ENCODE data around the gene SLC25A27.
A peak's percentile ranks its signal among the peaks of the same experiment; 100 is the strongest.
"Not testable (repeated sequence)": the region's sequence is repeated elsewhere in the genome, so short reads cannot be mapped to it uniquely, and the experiment has no call there.

SLC25A27 gene, protein sequence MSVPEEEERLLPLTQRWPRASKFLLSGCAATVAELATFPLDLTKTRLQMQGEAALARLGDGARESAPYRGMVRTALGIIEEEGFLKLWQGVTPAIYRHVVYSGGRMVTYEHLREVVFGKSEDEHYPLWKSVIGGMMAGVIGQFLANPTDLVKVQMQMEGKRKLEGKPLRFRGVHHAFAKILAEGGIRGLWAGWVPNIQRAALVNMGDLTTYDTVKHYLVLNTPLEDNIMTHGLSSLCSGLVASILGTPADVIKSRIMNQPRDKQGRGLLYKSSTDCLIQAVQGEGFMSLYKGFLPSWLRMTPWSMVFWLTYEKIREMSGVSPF

DNA sequence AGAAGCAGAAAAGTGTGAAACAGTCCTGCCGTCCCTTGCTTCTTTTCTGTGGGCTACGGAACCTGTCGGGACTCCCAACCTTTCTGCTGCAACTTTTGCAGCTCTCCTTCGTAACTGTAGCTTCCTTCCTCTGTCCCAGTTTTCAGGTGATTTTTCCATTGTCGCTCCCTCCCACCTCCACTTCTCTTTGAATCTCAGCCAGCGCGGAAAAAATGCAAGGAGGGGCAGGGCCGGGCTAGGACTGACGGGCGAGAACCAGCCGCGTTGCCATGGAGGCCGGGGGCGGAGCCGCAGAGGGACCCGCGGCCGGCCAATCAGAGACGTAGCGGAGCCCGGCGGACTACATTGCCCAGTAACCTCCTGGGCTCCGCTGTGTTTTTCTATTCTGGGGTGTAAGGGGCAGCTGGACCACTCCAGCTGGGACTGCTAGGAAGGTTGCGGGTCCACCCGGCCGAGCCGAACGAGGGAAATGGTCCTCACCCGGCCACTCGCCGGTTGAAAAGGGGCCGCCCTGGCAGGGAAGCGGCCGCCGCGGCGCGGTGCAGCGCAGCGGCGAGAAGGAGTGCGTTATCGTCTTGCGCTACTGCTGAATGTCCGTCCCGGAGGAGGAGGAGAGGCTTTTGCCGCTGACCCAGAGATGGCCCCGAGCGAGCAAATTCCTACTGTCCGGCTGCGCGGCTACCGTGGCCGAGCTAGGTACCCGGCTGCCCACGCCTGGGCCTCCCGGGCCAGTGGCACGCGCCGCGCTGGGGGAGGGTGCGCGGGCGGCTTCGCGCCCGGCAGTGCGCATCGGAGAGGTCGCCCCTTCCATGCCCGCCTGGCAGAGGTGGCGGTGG, at the start of gene SLC25A27, which contains the start of gene CYP39A1:
Gene SLC25A27, plus strand, starts transcription at position 373 of the 836 bp plus-strand sequence. Its CDS starts 218 bp downstream, at position 591.
Gene CYP39A1, minus strand, starts transcription at position 216 of the 836 bp plus-strand sequence. CDS start 236 bp downstream, outside the sequence.
- peak; percentile 83 for DNase-seq

GRCh38 chr6:46605091-46605797, 47.5 kb upstream of the SLC25A27 start:
- no peak for DNase-seq

- no peak for DNase-seq
These were observed 46.4 kb upstream of the SLC25A27 start for GRCh38 chr6:46606338-46606737.

- no peak for DNase-seq
These were observed 41.8 kb upstream of the SLC25A27 start for GRCh38 chr6:46610862-46611553.

GRCh38 chr6:46612645-46613044, 40.1 kb upstream of the SLC25A27 start:
- DNase-seq, result no peak

- no peak for DNase-seq
These were observed 34.0 kb upstream of the SLC25A27 start for GRCh38 chr6:46618726-46619125.

- peak; percentile 58 for DNase-seq
These were observed 26.4 kb upstream of the SLC25A27 start for GRCh38 chr6:46626228-46626909.

DNA sequence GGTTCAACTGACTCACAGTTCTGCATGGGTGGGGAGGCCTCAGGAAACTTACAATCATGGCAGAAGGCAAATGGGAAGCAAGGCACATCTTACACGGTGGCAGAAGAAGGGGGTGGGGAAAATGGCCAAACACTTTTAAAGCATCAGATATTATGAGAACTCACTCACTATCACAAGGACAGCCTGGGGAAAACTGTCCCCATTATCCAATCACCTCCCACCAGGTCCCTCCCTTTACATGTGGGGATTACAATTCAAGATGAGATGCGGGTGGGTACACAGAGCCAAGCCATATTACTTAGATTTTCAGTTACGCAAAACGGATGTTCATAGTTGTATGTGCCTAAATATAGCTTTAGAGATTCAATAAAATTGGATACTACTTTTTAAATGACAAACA, 25.8 kb upstream of the SLC25A27 start:
- no peak for DNase-seq

GRCh38 chr6:46628498-46628897, 24.3 kb upstream of the SLC25A27 start:
- DNase-seq, result no peak

- no peak for DNase-seq
These were observed 23.8 kb upstream of the SLC25A27 start for GRCh38 chr6:46628976-46629375.

DNA sequence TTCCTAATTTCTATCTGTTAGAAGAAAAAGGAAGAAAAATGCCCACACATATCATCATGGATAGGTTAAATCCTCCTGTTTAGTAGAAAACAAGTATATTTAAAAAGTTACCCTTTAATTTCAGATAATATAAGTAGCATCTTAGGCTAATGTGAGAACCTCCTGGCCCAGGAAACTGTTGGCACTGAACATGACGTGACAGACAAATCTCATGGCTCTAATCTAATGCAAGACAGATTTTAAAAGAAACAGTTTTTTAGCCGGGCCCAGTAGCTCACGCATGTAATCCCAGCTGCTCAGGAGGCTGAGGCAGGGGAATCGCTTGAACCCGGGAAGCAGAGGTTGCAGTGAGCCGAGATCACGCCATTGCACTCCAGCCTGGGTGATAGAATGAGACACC, 23.1 kb upstream of the SLC25A27 start:
- DNase-seq, result no peak

- no peak for DNase-seq
These were observed 20.7 kb upstream of the SLC25A27 start for GRCh38 chr6:46632053-46632452.

- no peak for DNase-seq
These were observed 17.3 kb upstream of the SLC25A27 start for GRCh38 chr6:46635462-46635861.

DNA sequence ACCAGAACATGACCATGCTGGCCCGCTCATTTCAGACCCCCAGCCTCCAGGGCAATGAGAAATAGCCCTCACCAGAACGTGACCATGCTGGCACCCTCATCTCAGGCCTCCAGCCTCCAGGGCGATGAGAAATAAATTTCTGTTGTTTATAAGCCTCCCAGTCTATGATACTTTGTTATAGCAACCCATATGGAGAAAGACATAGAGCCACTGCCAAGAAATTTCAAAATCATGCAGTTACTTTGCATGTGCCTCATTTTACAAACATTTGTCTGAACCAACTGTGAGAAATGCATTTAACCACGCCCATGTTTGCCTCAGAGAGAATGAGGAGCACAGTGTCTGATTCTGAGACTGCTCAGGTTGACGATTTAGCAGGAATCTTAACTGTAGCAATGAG, 15.6 kb upstream of the SLC25A27 start:
- DNase-seq, result no peak

GRCh38 chr6:46637933-46638332, 14.8 kb upstream of the SLC25A27 start:
- no peak for DNase-seq

GRCh38 chr6:46638650-46639049, 14.1 kb upstream of the SLC25A27 start:
- DNase-seq, result no peak

DNA sequence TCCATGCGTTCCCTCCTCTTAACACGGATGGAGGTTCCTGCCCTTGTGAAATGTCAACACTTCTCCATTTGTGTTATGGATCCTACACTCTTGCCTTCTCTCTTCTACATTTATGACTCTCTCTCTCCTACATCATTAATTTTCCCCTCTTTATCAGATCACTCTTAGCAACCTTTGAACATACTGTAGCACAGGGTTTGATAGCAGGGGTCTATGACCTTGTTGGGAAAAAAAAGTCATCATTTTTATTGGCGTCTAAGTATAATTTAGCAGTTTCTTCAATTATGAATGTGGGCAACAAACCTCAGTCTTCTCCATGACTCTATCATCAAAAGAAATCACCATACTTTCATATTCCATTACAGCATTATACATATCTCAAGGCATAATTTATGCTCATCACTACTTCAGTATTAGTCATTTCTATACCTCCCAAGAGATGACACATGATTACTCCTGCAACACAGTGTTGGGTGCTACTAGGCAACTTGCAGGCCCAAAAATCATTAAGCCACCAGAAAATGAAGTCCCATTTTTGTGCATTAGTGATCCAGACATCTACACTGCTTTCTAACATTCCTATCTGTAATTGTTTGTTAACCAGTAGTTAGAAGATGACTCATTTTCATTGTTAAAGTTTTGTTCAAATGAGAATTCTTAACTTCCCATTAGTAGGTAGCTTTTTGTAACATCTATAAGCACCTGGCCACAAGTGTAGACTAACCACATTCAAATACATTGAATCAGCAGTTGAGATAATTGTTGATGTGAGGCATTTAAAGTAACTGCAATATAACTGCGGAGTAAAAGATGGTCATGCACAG, 9.6 kb upstream of the SLC25A27 start:
- DNase-seq, result peak; percentile 41

GRCh38 chr6:46645265-46645664, 7.5 kb upstream of the SLC25A27 start:
- DNase-seq, result no peak

DNA sequence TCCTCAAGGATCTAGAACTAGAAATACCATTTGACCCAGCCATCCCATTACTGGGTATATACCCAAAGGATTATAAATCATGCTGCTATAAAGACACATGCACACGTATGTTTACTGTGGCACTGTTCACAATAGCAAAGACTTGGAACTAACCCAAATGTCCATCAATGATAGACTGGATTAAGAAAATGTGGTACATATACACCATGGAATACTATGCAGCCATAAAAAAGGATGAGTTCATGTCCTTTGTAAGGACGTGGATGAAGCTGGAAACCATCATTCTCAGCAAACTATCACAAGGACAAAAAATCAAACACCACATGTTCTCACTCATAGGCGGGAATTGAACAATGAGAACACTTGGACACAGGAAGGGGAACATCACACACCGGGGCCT, 4.7 kb upstream of the SLC25A27 start:
- DNase-seq, result not testable (repeated sequence)

GRCh38 chr6:46648869-46649492, 3.8 kb upstream of the SLC25A27 start:
- DNase-seq, result no peak

GRCh38 chr6:46651006-46651405, 1.8 kb upstream of the SLC25A27 start:
- no peak for DNase-seq

Data from activated CD4-positive, alpha-beta T cell treated with anti-CD3 and anti-CD28 coated beads, Interleukin-2, amount 50 U/mL, for 16 hours (primary cell).